Cardiac fibroblast (primary cell): ENCODE results near the gene NELFB.
A peak's percentile ranks its signal among the peaks of the same experiment; 100 is the strongest.

Experiments
- DNase-seq, 2 donors: peaks; one replicate each; pipeline versions ENCODE4 v3.0.0 to v3.0.0-alpha.2; 2010; ENCODE audit warnings: low read depth in 2 of 2
- H3K4me3 ChIP-seq, 2 donors: replicated peaks in 1 of 2; 1 replicate in 1 of 2; 2 replicates in 1 of 2; pipeline ENCODE4 v1.5.1; 2011; ENCODE audit warnings: low read depth in 2 of 2, low read length in 2 of 2, mild to moderate bottlenecking in 2 of 2, moderate library complexity in 1 of 2
- TF ChIP-seq, protein P1 (sequence below): IDR thresholded peaks from one replicate; pipeline ENCODE4 v1.5.1; 2011; ENCODE audit warnings: low read depth, mild to moderate bottlenecking, low read length, inconsistent platforms

Gene NELFB

DNA sequence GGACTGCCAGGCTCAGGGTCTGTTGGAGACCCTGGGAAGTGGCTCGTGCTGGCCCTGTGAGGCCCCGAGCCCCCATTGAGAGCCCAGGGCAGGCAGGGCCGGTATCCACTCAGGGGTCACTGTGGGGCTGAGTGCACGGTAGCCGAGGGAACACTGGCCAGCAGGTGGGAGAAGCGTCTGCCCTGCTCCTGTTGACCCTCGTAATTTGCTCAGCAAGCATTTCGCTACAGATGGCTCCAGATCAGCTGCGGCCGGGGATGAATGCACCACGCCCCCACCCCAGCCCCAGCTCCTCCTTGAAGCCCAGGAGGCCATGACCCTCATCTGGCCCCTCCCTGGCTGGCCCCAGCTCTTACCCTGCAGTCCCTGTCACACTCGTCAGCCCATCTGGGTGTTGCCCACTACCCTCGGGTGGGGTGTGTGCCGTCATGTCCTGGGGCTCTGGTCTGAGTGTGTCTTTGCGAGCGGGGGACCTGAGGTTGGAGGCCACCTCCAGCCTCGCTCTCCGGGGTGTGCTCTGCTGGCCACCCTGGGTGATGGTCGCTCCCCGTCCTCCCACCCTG is 53.0 kb downstream of the NELFB start:
- no peak for DNase-seq
- H3K4me3 ChIP-seq, result no peak overlapping the region
- TF ChIP-seq, protein P1, sequence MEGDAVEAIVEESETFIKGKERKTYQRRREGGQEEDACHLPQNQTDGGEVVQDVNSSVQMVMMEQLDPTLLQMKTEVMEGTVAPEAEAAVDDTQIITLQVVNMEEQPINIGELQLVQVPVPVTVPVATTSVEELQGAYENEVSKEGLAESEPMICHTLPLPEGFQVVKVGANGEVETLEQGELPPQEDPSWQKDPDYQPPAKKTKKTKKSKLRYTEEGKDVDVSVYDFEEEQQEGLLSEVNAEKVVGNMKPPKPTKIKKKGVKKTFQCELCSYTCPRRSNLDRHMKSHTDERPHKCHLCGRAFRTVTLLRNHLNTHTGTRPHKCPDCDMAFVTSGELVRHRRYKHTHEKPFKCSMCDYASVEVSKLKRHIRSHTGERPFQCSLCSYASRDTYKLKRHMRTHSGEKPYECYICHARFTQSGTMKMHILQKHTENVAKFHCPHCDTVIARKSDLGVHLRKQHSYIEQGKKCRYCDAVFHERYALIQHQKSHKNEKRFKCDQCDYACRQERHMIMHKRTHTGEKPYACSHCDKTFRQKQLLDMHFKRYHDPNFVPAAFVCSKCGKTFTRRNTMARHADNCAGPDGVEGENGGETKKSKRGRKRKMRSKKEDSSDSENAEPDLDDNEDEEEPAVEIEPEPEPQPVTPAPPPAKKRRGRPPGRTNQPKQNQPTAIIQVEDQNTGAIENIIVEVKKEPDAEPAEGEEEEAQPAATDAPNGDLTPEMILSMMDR, result no peak

DNA sequence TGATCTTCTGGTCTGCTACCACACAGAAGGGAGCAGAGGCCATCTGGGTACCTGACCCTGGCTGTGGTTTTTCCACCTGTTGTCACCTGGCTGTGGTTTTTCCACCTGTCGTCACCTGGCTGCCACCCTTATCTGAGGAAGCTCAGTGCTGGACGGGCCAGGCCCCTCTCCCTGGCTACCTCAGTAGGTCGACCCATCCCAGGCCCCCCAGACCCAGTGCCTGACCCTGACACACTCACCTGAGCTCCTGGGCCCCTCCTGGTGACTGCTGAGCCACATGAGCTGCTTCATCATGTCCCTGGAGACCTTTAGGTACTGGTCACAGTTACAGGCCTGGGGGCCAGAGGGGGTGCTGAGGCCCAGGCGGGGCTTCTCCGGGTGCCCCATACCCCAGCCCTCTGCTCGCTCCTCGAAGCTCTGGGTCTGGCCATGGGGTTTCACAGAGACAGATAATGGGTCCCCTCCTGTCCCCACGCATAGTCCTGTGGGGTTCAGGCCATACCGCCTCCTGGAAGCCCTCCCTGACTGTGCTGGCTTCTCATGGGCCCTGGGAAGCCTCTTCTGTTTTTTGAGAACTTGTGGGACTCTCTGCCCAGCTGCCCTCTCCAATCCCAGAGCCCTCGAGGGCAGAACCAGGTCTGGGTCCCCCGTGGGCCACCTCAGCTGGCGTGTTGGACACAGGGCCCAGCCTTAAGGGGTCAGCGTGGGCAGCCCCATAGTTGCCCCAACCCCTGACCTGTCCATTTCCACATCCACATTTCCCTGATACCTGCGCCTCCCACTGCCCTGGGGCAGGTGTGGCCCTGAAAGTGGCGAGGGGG is 54.5 kb downstream of the NELFB start:
- TF ChIP-seq, protein P1, result no peak
- no peak for DNase-seq
- no peak overlapping the region for H3K4me3 ChIP-seq

DNA sequence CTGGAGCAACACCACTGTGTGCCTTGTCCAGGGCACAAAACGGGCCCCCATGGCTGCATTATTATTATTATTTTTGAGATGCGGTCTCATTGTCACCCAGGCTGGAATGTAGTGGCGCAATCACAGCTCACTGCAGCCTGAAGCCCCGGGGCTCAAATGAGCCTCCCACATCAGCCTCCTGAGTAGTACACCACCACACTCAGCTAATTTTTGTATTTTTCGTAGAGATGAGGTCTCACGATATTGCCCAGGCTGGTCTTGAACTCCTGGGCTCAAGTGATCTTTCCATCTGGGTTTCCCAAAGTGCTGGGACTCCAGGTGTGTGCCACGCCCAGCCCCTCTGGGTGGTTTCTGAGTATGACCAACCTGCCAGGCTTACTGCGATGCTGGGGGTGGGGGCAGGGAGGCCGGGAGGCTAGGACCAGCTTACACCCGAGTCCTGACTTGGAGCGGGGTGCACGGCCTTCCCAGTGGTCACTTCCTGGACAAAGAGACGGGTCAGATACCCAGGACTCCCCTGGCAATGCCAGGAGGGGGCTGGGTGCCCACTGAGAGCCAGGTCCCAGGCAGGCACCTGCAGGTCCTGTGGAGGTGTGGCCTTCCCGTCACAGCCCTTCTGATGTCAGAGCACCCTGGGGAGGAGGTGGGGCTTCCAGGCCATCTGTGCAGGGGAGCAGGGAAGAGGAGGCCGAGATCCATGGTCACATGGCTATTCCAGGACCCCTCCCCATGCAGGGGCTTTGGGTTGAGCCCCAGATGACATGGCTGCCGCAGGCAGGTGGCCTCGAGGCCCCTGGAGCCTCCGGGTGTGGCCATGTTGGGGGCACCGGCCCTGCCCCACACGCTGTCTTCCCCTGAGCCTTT is 55.3 kb downstream of the NELFB start:
- H3K4me3 ChIP-seq, result no peak overlapping the region
- no peak for DNase-seq

DNA sequence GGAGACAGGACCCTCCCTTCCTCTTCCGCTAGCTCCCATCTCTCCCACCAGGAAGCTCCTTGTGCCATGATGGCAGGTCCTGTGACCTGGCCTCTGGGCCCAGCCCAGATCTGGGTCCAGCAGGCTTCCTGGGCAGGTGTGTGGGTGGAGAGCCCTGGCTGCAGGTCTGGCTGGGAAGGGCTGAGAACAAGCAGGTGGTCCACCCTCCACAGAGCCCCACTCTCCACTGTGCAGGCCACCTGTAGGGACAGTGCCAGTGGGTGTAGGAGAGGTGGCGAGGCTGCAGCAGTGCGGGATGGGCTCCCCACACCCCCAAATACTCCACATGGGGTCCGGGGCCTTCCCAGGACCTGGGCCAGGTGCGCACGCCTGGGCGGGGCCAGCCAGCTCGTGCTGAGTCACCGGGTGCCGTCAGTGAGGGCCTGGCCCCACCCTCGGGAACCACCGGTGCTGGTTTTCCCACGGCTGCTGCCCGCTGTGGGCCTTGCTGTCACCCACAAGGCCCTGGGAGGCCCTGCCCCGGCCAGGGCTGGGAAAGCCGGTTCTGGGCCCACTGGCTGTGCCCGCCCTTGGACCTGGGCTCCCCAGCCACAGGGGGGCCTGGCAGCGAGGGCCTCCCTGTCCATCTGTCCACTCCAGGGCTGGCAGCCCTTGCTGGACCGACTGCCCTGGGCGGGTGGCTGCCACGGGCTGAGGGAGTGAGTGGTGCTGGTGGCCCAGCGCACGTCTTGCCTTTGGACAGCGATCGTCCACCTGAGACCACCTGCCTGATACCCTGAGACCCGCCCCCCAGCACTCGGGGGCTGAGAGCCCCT is 56.3 kb downstream of the NELFB start:
- TF ChIP-seq, protein P1, result no peak
- no peak overlapping the region for H3K4me3 ChIP-seq
- peak in 1 of 2 donors; percentile 32 for DNase-seq

More for the DNA sequence above, 55.3 kb downstream of the NELFB start:
- TF ChIP-seq, protein P1, result no peak

DNA sequence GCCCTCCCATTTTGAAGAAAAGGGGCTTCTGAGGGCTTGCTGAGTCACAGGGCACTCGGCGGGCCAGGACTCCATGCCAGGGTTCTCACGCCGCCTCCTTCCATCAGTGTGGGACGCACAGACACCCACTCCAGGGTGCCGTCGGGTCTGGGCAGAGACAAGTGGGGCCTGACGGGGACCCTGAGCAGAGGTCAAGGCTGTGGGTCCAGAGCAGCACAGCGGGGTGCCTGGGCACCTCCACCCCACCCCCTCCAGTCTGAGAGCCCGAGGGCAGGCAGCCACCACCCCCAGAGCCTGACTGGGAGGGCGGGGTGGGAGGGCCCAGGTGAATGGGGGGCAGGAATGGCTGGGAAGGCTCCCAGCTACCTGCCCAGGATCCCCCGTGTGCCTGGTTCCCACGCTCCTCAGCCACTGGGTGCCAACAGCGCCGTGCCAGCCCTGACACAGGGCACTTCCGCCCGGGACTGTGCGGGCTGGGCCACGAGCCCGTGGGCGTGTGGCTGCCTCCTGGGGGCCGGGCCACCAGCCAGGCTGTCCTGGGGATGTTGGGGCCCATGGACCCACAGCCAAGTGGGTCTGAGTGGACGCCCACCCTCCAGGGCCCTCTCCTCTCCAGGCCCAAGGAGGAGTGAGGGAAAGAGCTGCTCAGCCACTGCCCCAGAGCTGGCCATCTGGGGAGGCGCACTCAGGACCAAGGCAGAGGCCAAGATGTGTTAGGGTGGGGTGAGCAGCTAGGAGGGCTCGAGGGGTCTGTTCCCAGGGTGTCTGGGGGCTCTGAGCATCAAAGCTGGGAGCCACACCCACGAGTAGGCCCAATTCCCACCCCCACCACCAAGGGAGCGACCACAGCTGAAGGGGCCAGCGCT is 57.1 kb downstream of the NELFB start:
- no peak overlapping the region for H3K4me3 ChIP-seq
- DNase-seq, result no peak
- TF ChIP-seq, protein P1, result no peak
